Heart left ventricle (tissue), 16 donors: Measurements from ENCODE around the gene STX16. TPM values are rescaled to one million over a fixed set of nuclear protein-coding genes. Genes with fewer than 3 reads are reported as not detected.

Experiments used
- ATAC-seq, 4 donors: fragments of 200-7000 bp; cut with Tn5 transposase; one replicate each; pipeline ENCODE4 v1.9.1; 2020 to 2022; ENCODE audit warnings: moderate library complexity in 4 of 4, mild to moderate bottlenecking in 3 of 4, moderate number of reproducible peaks in 1 of 4
- DNase-seq, 5 donors: peaks; one replicate each; pipeline ENCODE4 v3.0.0-alpha.2; 2020
- H3K27ac ChIP-seq, 12 donors: fragments of 200-600 bp; sonication (generic) in 4 of 12; one replicate each; pipeline versions ENCODE4 v1.5.0 to v1.8.0; 2016 to 2022; ENCODE audit warnings: mild to moderate bottlenecking in 2 of 12
- H3K27me3 ChIP-seq, 9 donors: fragments of 200-600 bp; sonication (generic) in 2 of 9; one replicate each; pipeline versions ENCODE4 v1.5.1 to v1.8.0; 2016 to 2022; ENCODE audit warnings: mild to moderate bottlenecking in 3 of 9
- H3K36me3 ChIP-seq, 9 donors: fragments of 200-600 bp; sonication (generic) in 2 of 9; one replicate each; pipeline versions ENCODE4 v1.5.0 to v1.8.0; 2018 to 2022; ENCODE audit warnings: mild to moderate bottlenecking in 2 of 9
- H3K4me1 ChIP-seq, 12 donors: fragments of 200-600 bp; sonication (generic) in 4 of 12; one replicate each; pipeline versions ENCODE4 v1.5.0 to v1.8.0; 2016 to 2022; ENCODE audit warnings: mild to moderate bottlenecking in 3 of 12
- H3K4me3 ChIP-seq, 12 donors: fragments of 200-600 bp; sonication (generic) in 4 of 12; one replicate each; pipeline versions ENCODE4 v1.5.0 to v1.8.0; 2017 to 2022; ENCODE audit warnings: mild to moderate bottlenecking in 9 of 12, moderate library complexity in 4 of 12
- H3K9me3 ChIP-seq, 12 donors: fragments of 200-600 bp; sonication (generic) in 4 of 12; one replicate each; pipeline versions ENCODE4 v1.5.0 to v1.8.0; 2016 to 2022; ENCODE audit warnings: mild to moderate bottlenecking in 1 of 12
- CTCF ChIP-seq, 12 donors: fragments of 200-600 bp; sonication (generic) in 4 of 12; IDR thresholded peaks; one replicate each; pipeline versions ENCODE4 v1.5.0 to v1.8.0; 2018 to 2022; ENCODE audit warnings: antibody characterized with exemption in 12 of 12, mild to moderate bottlenecking in 5 of 12
- POLR2A ChIP-seq, 2 donors: fragments of 450-650 bp; IDR thresholded peaks; one replicate each; pipeline ENCODE4 v1.6.1; 2017; ENCODE audit warnings: antibody characterized with exemption in 2 of 2, mild to moderate bottlenecking in 2 of 2, moderate library complexity in 2 of 2
- WGBS, 4 donors: extraction: QIAGEN DNeasy Blood & Tissue Kit in 2 of 4; methylation state at CpG; one replicate each; pipeline versions ENCODE4 v1.1.5 to v1.1.7; 2013 to 2018; 5-methylcytosine and 5-hydroxymethylcytosine counted together
- intact Hi-C, 10 donors: fragments of 100-400 bp; cut with DNase I; formaldehyde crosslinking; loops; one replicate each; pipeline versions ENCODE4 v1.11.1 to v1.14.2; 2022
- polyA plus RNA-seq, 2 donors: library from polyadenylated mRNA; stranded (reverse); fragments of 200-250 nt; gene quantifications; one replicate each; pipeline ENCODE4 v1.2.3, GENCODE V29; 2013
- total RNA-seq, 9 donors: library from RNA; depleted of rRNA in 2 of 9; stranded (reverse); fragments of >200 nt in 2 of 9; fragmentation: NEBNext Ultra II Directional in 3 of 9; extraction: Animal tissue kit (Norgen Biotek cat#: 25700) in 3 of 9; gene quantifications; one replicate each; pipeline versions ENCODE4 v1.1.0 to v1.2.4, GENCODE V29; 2016 to 2023
- donor health status: ischemic (EF 13 %, LVEDD 7.1; RV severe dilation, severe dysfunction).
- donor health status: healthy with polysubstance abuse.
- donor health status: DM: no; HTN: yes; CAD: no.
- donor health status: DM: no; HTN: no; CAD: no.
- donor health status: ischemic (EF 25% LVEDD 6.9; RV normal size, moderate dysfunction).
- donor health status: ischemic (EF 25% LVEDD 5.7; RV mildly dilated, moderate dysfunction).
- donor health status: healthy.
- donor health status: DM: yes; HTN: yes; CAD: no.
- donor health status: ischemic (EF 35%, LVEDD 5.7; RV mildly dilated, moderate dysfunction).
- donor health status: nonischemic (EF 11% LVEDD 7.7; RV severe dilation, severe dysfunction).
- donor health status: DM: yes; HTN: yes; CAD: no.
- donor health status: PGD.
- donor health status: ischemic (EF 29% LVEDD 5.4; RV normal size, mild dysfunction).
- donor health status: nonischemic (EF 23%, LVEDD 6.1; RV moderate dilation, normal function).

The STX16 gene
- total and polyA plus RNA-seq, 11 donors = 14.6 to 38.9 (median 25.6) TPM

- Histone ChIP-seq H3K27ac (no peak overlapping the region), H3K9me3 (peaks cover 0 to 6% (median 0%) of the 10 kb centered on the region in 12 donors), H3K36me3 (no peaks in the 10 kb centered on the region), H3K4me3 (no peak overlapping the region), H3K4me1 (peaks cover 0 to 16% (median 4%) of the 10 kb centered on the region in 12 donors), H3K27me3 (peaks cover 0 to 4% (median 0%) of the 10 kb centered on the region in 9 donors)
- TF ChIP-seq CTCF (IDR thresholded peaks at IDR 0.05) = no peak
- TF ChIP-seq POLR2A (IDR thresholded peaks at IDR 0.05) = no peak
- 91 to 95% (median 93%) methylated on average over 11 to 14 of the region's 14 CpGs for WGBS, 4 donors
- intact Hi-C loops = no loop called here
- ATAC-seq = no peak
- DNase-seq = peak in 1 of 5 donors; percentile 11
These were observed 36.7 kb upstream of the STX16 start for GRCh38 chr20:58614366-58614765.

- peaks cover 0 to 8% (median 0%) of the 10 kb centered on the region in 9 donors for H3K27me3 ChIP-seq
- no peaks in the 10 kb centered on the region for H3K36me3 ChIP-seq
- no peak for TF ChIP-seq POLR2A (IDR thresholded peaks at IDR 0.05)
- no peak for TF ChIP-seq CTCF (IDR thresholded peaks at IDR 0.05)
- ATAC-seq = no peak
- H3K9me3 ChIP-seq = peaks cover 0 to 6% (median 0%) of the 10 kb centered on the region in 12 donors
- intact Hi-C loops = no loop called here
- H3K27ac ChIP-seq = no peak overlapping the region
- WGBS, 4 donors = 82 to 88% (median 85%) methylated on average over 14 to 22 of the region's 22 CpGs
- no peak for DNase-seq
- peaks cover 0 to 16% (median 4%) of the 10 kb centered on the region in 12 donors for H3K4me1 ChIP-seq
- no peak overlapping the region for H3K4me3 ChIP-seq
These were observed 35.9 kb upstream of the STX16 start for GRCh38 chr20:58614984-58615760.

- DNase-seq (no peak), ATAC-seq (no peak)
- TF ChIP-seq POLR2A (IDR thresholded peaks at IDR 0.05) (no peak), CTCF (IDR thresholded peaks at IDR 0.05) (no peak)
- intact Hi-C loops = no loop called here
- Histone ChIP-seq H3K27me3 (peaks cover 0 to 8% (median 0%) of the 10 kb centered on the region in 9 donors), H3K36me3 (no peaks in the 10 kb centered on the region), H3K27ac (no peak overlapping the region), H3K4me3 (no peak overlapping the region), H3K4me1 (peaks cover 0 to 13% (median 4%) of the 10 kb centered on the region in 12 donors), H3K9me3 (peaks cover 0 to 6% (median 0%) of the 10 kb centered on the region in 12 donors)
- 84 to 87% (median 87%) methylated on average over 6 to 7 of the region's 7 CpGs for WGBS, 4 donors
These were observed 34.7 kb upstream of the STX16 start for GRCh38 chr20:58616411-58616810.

- Histone ChIP-seq H3K27me3 (peaks cover 0 to 8% (median 0%) of the 10 kb centered on the region in 9 donors), H3K4me1 (peaks cover 0 to 11% (median 0%) of the 10 kb centered on the region in 12 donors), H3K27ac (no peak overlapping the region), H3K4me3 (no peak overlapping the region), H3K9me3 (peaks cover 0 to 6% (median 0%) of the 10 kb centered on the region in 12 donors), H3K36me3 (no peaks in the 10 kb centered on the region)
- 88 to 95% (median 90%) methylated on average over 5 of the region's 5 CpGs for WGBS, 4 donors
- ATAC-seq (no peak), DNase-seq (no peak)
- intact Hi-C loops = no loop called here
- TF ChIP-seq CTCF (IDR thresholded peaks at IDR 0.05) (no peak), POLR2A (IDR thresholded peaks at IDR 0.05) (no peak)
These were observed 33.9 kb upstream of the STX16 start for GRCh38 chr20:58617158-58617557.
